ENCODE data around the gene CYP1A2.

CYP1A2 gene

DNA sequence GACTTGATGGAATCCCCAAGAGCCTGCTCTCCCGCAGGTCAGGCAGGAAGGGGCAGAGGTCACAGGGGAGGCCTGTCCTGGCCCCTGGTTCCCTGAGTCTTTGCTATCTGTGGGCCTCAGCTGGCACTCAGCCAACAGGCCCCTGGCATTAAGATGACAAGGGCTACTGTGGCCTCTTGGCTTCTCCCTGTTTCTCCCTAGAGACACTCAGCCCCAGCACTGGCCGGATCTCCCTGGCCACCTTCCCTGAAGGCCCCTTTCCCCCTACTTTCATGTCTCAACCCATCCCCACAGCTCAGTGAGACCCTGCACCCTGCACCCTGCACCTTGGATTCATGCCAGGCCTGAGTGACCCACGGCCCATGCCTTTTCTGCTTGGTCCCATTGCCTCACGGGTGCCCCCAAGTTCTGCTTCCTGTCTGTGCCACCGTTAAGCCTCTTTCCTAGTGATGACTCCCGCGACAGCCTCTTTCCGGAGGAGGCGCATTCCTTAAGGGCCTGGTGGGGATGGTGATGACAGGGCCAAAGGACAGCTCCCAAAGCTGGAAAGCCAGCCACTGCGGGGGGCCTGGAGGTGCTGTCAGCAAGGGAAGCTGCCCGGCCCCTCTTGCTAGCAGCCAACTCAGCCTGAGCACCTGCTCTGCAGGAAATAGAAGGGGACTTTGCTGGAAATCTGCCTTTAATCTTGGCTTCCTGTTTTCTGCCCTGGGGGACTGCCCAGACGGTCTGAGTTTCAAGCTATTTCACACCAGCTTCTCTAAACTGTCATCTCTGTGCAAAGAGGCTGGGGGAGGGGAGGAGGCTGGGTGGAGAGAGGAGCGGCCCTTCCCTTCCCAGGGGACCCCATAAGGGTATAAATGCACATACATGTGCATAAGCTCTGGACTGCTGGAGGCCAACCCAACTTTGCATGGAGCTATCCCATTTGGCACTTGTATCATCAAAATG, 28.4 kb downstream of the CYP1A2 start:
- no peak for TF ChIP-seq TAF1 (IDR thresholded peaks at IDR 0.05; ENCODE audit: borderline replicate concordance, insufficient read depth, low read length)
- peak; percentile 43 for TF ChIP-seq FOXP2 (optimal IDR thresholded peaks at IDR 0.05; ENCODE audit: borderline replicate concordance, extremely low read depth, extremely low read length, insufficient read depth)
- TF ChIP-seq, protein P1, sequence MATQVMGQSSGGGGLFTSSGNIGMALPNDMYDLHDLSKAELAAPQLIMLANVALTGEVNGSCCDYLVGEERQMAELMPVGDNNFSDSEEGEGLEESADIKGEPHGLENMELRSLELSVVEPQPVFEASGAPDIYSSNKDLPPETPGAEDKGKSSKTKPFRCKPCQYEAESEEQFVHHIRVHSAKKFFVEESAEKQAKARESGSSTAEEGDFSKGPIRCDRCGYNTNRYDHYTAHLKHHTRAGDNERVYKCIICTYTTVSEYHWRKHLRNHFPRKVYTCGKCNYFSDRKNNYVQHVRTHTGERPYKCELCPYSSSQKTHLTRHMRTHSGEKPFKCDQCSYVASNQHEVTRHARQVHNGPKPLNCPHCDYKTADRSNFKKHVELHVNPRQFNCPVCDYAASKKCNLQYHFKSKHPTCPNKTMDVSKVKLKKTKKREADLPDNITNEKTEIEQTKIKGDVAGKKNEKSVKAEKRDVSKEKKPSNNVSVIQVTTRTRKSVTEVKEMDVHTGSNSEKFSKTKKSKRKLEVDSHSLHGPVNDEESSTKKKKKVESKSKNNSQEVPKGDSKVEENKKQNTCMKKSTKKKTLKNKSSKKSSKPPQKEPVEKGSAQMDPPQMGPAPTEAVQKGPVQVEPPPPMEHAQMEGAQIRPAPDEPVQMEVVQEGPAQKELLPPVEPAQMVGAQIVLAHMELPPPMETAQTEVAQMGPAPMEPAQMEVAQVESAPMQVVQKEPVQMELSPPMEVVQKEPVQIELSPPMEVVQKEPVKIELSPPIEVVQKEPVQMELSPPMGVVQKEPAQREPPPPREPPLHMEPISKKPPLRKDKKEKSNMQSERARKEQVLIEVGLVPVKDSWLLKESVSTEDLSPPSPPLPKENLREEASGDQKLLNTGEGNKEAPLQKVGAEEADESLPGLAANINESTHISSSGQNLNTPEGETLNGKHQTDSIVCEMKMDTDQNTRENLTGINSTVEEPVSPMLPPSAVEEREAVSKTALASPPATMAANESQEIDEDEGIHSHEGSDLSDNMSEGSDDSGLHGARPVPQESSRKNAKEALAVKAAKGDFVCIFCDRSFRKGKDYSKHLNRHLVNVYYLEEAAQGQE (IDR thresholded peaks at IDR 0.05; ENCODE audit: insufficient read depth in 1 of 2, low read depth in 2 of 2, low read length in 2 of 2), result peak in 1 of 2 experiments; percentile 57; a peak in 1 of 4 replicates

DNA sequence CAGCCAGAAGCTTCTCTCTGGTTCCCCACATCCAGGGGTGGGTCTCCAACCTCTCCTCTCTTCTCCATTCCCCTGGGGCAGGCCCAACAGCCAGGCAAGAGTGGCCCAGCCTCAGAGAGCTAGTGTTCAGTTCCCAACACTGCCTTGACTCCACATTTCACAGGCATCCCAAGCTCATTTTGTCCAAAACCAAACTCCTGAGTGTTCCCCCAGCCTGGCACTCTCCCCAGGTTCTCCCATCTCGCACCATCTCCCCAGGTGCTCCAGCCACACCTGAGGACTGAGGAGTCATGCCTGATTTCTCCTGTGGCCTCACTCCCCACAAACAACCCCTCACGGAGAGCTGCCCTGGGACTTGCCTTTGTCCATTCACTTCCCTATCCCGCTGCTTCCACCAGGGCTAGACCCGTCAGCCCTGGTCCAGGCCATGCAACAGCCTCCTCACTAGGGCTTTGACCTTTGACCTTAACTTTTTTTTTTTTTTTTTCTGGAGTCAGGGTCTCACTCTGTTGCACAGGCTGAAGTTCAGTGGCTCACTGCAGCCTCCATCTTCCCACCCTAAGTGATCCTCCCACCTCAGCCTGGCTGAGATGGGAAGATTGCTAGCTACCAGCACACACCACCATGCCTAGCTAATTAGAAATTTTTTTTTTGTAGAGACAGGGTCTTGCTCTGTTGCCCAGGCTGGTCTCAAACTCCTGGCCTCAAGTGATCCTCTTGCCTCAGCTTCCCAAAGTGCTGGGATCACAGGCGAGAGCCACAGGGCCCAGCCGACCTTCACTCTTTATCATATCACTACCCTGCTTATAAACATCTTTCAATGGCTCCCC, 29.3 kb downstream of the CYP1A2 start:
- TF ChIP-seq POLR2AphosphoS5 (IDR thresholded peaks at IDR 0.05; ENCODE audit: low read depth, low read length) (no peak), SIN3A (IDR thresholded peaks at IDR 0.05; ENCODE audit: borderline replicate concordance, insufficient read depth, low read length) (no peak), TAF1 (IDR thresholded peaks at IDR 0.05; ENCODE audit: borderline replicate concordance, insufficient read depth, low read length) (no peak), FOXP2 (optimal IDR thresholded peaks at IDR 0.05; ENCODE audit: borderline replicate concordance, extremely low read depth, extremely low read length, insufficient read depth) (no peak)
- TF ChIP-seq, protein P1 (IDR thresholded peaks at IDR 0.05; ENCODE audit: insufficient read depth in 1 of 2, low read depth in 2 of 2, low read length in 2 of 2), result no peak

DNA sequence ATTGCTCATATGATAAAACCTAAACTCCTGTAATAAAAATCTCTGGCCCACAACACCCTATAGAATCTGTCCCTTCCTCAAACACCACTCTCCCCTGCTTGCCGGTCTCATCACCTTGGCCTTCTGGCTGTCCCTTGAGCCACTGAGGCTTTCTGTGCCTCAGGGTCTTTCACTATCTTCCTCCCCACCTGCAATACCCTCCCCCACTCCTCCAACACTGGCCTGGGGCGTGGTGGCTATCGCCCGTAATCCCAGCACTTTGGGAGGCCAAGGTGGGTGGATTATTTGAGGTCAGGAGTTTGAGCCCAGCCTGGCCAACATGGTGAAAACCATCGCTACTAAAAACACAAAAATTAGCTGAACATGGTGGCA, 29.9 kb downstream of the CYP1A2 start:
- TF ChIP-seq TAF1 (IDR thresholded peaks at IDR 0.05; ENCODE audit: borderline replicate concordance, insufficient read depth, low read length) (no peak), SIN3A (IDR thresholded peaks at IDR 0.05; ENCODE audit: borderline replicate concordance, insufficient read depth, low read length) (no peak), POLR2AphosphoS5 (IDR thresholded peaks at IDR 0.05; ENCODE audit: low read depth, low read length) (no peak), FOXP2 (optimal IDR thresholded peaks at IDR 0.05; ENCODE audit: borderline replicate concordance, extremely low read depth, extremely low read length, insufficient read depth) (no peak)
- TF ChIP-seq, protein P1 (IDR thresholded peaks at IDR 0.05; ENCODE audit: insufficient read depth in 1 of 2, low read depth in 2 of 2, low read length in 2 of 2), result no peak

DNA sequence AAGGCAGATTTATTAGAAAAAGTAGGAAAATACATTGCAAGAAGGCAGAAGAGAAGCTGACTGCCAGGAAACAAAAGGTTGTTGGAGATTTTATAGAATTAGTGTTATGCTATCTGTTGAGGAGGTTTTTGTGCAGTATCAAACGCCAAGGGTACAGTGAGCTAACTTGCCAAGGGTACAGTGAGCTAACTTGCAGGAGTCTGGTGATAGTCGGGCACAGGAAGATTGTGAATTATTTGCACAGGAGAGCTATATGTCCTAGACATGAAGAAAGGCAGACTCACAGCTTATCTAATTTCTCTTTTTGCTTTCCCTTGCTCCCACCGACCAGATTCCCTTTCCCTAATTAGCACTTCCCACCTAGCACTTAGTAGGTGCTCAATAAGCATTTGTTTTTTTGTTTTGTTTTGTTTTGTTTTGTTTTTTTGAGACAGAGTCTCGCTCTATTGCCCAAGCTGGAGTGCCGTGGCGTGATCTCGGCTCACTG, 30.6 kb downstream of the CYP1A2 start:
- no peak for TF ChIP-seq TAF1 (IDR thresholded peaks at IDR 0.05; ENCODE audit: borderline replicate concordance, insufficient read depth, low read length)
- no peak for TF ChIP-seq SIN3A (IDR thresholded peaks at IDR 0.05; ENCODE audit: borderline replicate concordance, insufficient read depth, low read length)
- TF ChIP-seq FOXP2 (optimal IDR thresholded peaks at IDR 0.05; ENCODE audit: borderline replicate concordance, extremely low read depth, extremely low read length, insufficient read depth), result no peak
- no peak for TF ChIP-seq POLR2AphosphoS5 (IDR thresholded peaks at IDR 0.05; ENCODE audit: low read depth, low read length)
- TF ChIP-seq, protein P1 (IDR thresholded peaks at IDR 0.05; ENCODE audit: insufficient read depth in 1 of 2, low read depth in 2 of 2, low read length in 2 of 2), result no peak

Data from PFSK-1 (cell line).